ENCODE results near the gene CALR3. TPM values are rescaled to one million over a fixed set of nuclear protein-coding genes. Genes with fewer than 3 reads are reported as not detected.

CALR3 gene
- total and polyA plus RNA-seq, 2 experiments from 2014 or later: not detected

GRCh38 chr19:16460454-16460853, 35.5 kb downstream of the CALR3 start:
- peaks cover 42% of the 10 kb centered on the region for H3K4me1 ChIP-seq (ENCODE audit: low read depth)
- no peaks in the 10 kb centered on the region for H3K9me3 ChIP-seq (ENCODE audit: low read depth)
- no peaks in the 10 kb centered on the region for H3K36me3 ChIP-seq
- H3K27me3 ChIP-seq: no peaks in the 10 kb centered on the region
- TF ChIP-seq CTCF (IDR thresholded peaks at IDR 0.05; ENCODE audit: low read depth, low read length): no peak
- no peak overlapping the region for H3K4me3 ChIP-seq
- H3K27ac ChIP-seq: no peak overlapping the region
- no peak for DNase-seq (ENCODE audit: low read depth in 1 of 2, low spot score in 1 of 2)

- Histone ChIP-seq H3K4me1 (ENCODE audit: low read depth) (peaks cover 41% of the 10 kb centered on the region), H3K9me3 (ENCODE audit: low read depth) (no peaks in the 10 kb centered on the region), H3K27ac (no peak overlapping the region), H3K27me3 (no peaks in the 10 kb centered on the region), H3K36me3 (no peaks in the 10 kb centered on the region), H3K4me3 (no peak overlapping the region)
- DNase-seq (ENCODE audit: low read depth in 1 of 2, low spot score in 1 of 2): no peak
- TF ChIP-seq CTCF (IDR thresholded peaks at IDR 0.05; ENCODE audit: low read depth, low read length): no peak
Measured at GRCh38 chr19:16459680-16460079, 36.3 kb downstream of the CALR3 start.

GRCh38 chr19:16458391-16459341, 37.3 kb downstream of the CALR3 start:
- DNase-seq (ENCODE audit: low read depth in 1 of 2, low spot score in 1 of 2): no peak
- H3K4me3 ChIP-seq: no peak overlapping the region
- no peaks in the 10 kb centered on the region for H3K27me3 ChIP-seq
- peak overlapping the region; percentile 38 for H3K27ac ChIP-seq
- H3K9me3 ChIP-seq (ENCODE audit: low read depth): no peaks in the 10 kb centered on the region
- H3K4me1 ChIP-seq (ENCODE audit: low read depth): peaks cover 41% of the 10 kb centered on the region
- H3K36me3 ChIP-seq: no peaks in the 10 kb centered on the region
- no peak for TF ChIP-seq CTCF (IDR thresholded peaks at IDR 0.05; ENCODE audit: low read depth, low read length)

- H3K4me1 ChIP-seq (ENCODE audit: low read depth): peaks cover 38% of the 10 kb centered on the region
- no peaks in the 10 kb centered on the region for H3K36me3 ChIP-seq
- peak overlapping the region; percentile 38 for H3K27ac ChIP-seq
- H3K4me3 ChIP-seq: no peak overlapping the region
- H3K9me3 ChIP-seq (ENCODE audit: low read depth): no peaks in the 10 kb centered on the region
- TF ChIP-seq CTCF (IDR thresholded peaks at IDR 0.05; ENCODE audit: low read depth, low read length): no peak
- no peaks in the 10 kb centered on the region for H3K27me3 ChIP-seq
- DNase-seq (ENCODE audit: low read depth in 1 of 2, low spot score in 1 of 2): no peak
Measured at GRCh38 chr19:16457954-16458331, 38.0 kb downstream of the CALR3 start.

GRCh38 chr19:16457195-16457953, 38.6 kb downstream of the CALR3 start:
- Histone ChIP-seq H3K4me3 (no peak overlapping the region), H3K4me1 (ENCODE audit: low read depth) (peaks cover 38% of the 10 kb centered on the region), H3K27me3 (no peaks in the 10 kb centered on the region), H3K9me3 (ENCODE audit: low read depth) (no peaks in the 10 kb centered on the region), H3K27ac (peak overlapping the region; percentile 38), H3K36me3 (no peaks in the 10 kb centered on the region)
- TF ChIP-seq CTCF (IDR thresholded peaks at IDR 0.05; ENCODE audit: low read depth, low read length): no peak
- DNase-seq (ENCODE audit: low read depth in 1 of 2, low spot score in 1 of 2): peak; percentile 14 to 67
